HCT116 (cell line): ENCODE measurements around the gene NSMCE1. TPM values are rescaled to one million over a fixed set of nuclear protein-coding genes. Genes with fewer than 3 reads are reported as not detected.

Source experiments
- ATAC-seq: fragments of 200-7000 bp; cut with Tn5 transposase; 2 replicates; pipeline ENCODE4 v1.9.1; 2020; ENCODE audit warnings: mild to moderate bottlenecking, moderate library complexity
- BruUV-seq: library from RNA; stranded (reverse); fragments of 400-500 nt; replicated peaks from 2 replicates; lab custom pipeline; 2021; lab: Mats Ljungman, UMichigan
- CTCF ChIA-PET: fragments of 300-600 bp; sonication (Branson Sonifier 250); formaldehyde crosslinking; loops from one replicate; lab custom pipeline; 2021; ENCODE audit warnings: antibody characterized with exemption; lab: Charles Lee
- POLR2A ChIA-PET: fragments of 300-600, 350-600 bp; sonication (Branson Sonifier 250); formaldehyde crosslinking; loops from one replicate; lab custom pipeline; 2021; ENCODE audit warnings: antibody characterized with exemption; lab: Charles Lee
- RAD21 ChIA-PET, 2 experiments: fragments of 300-600 bp; sonication (Branson Sonifier 250); formaldehyde crosslinking; loops; one replicate each; lab custom pipeline; 2023; ENCODE audit warnings: low total read pairs in 2 of 2; ENCODE audit not compliant: uncharacterized antibody in 2 of 2, unreplicated experiment in 2 of 2, low non-redundant PET in 1 of 2; lab: Charles Lee
- DNase-seq: peaks from one replicate; pipeline ENCODE4 v3.0.0-alpha.2; 2010; ENCODE audit warnings: low read depth, low spot score
- H2AFZ ChIP-seq: fragments of 200-600 bp; shearing (Covaris generic), sonication (generic); 2 replicates; pipeline ENCODE4 v1.6.1; 2017; ENCODE audit warnings: low read depth, mixed run types, mixed read lengths, antibody characterized with exemption, low read length; ENCODE audit not compliant: poor library complexity, severe bottlenecking
- H3K27ac ChIP-seq: 2 replicates; pipeline ENCODE4 v1.5.1; 2012; ENCODE audit warnings: low read depth, low read length
- H3K27me3 ChIP-seq: fragments of 200-600 bp; sonication (generic); 2 replicates; pipeline ENCODE4 v1.6.1; 2016; ENCODE audit warnings: mixed run types, low read length, mixed read lengths; ENCODE audit not compliant: insufficient read depth
- H3K36me3 ChIP-seq, 2 experiments: fragments of 200-500 bp in 1 of 2; fragments of 200-600 bp in 1 of 2; sonication (Bioruptor generic) in 1 of 2; sonication (generic) in 1 of 2; 2 replicates each; pipeline versions ENCODE4 v1.5.1 to v1.6.1; 2014 to 2016; ENCODE audit warnings: low read length in 2 of 2, inconsistent platforms in 1 of 2, mixed read lengths in 1 of 2, mixed run types in 1 of 2; ENCODE audit not compliant: insufficient read depth in 2 of 2, control insufficient read depth in 1 of 2
- H3K4me1 ChIP-seq, 2 experiments: fragments of 200-600 bp in 1 of 2; sonication (generic) in 1 of 2; 2 replicates each; pipeline versions ENCODE4 v1.5.1 to v1.6.1; 2012 to 2017; ENCODE audit warnings: low read length in 2 of 2, inconsistent platforms in 1 of 2, mild to moderate bottlenecking in 1 of 2, mixed read lengths in 1 of 2, mixed run types in 1 of 2, moderate library complexity in 1 of 2; ENCODE audit not compliant: insufficient read depth in 2 of 2, control insufficient read depth in 1 of 2
- H3K4me2 ChIP-seq: fragments of 200-600 bp; sonication (generic); 2 replicates; pipeline ENCODE4 v1.6.1; 2017; ENCODE audit warnings: mixed run types, low read length, mixed read lengths
- H3K4me3 ChIP-seq, 2 experiments: fragments of 200-600 bp in 1 of 2; sonication (generic) in 1 of 2; replicated peaks in 1 of 2; 2 replicates each; pipeline ENCODE4 v1.5.1; 2011 to 2016; ENCODE audit warnings: low read length in 2 of 2, control low read depth in 1 of 2, low read depth in 1 of 2, mild to moderate bottlenecking in 1 of 2, mixed read lengths in 1 of 2, mixed run types in 1 of 2
- H3K79me2 ChIP-seq: fragments of 200-600 bp; sonication (generic); 2 replicates; pipeline ENCODE4 v1.6.1; 2017; ENCODE audit warnings: mild to moderate bottlenecking, mixed run types, low read length, moderate library complexity, mixed read lengths; ENCODE audit not compliant: insufficient read depth
- H3K9ac ChIP-seq: fragments of 200-600 bp; sonication (generic); 2 replicates; pipeline ENCODE4 v1.6.1; 2016; ENCODE audit warnings: low read length, mixed read lengths
- H3K9me2 ChIP-seq: fragments of 200-600 bp; sonication (generic), shearing (Covaris generic); 2 replicates; pipeline ENCODE4 v1.6.1; 2017; ENCODE audit warnings: mixed run types, mild to moderate bottlenecking, moderate library complexity; ENCODE audit not compliant: insufficient read depth
- H3K9me3 ChIP-seq, 2 experiments: fragments of 200-500 bp in 1 of 2; fragments of 200-600 bp in 1 of 2; sonication (Bioruptor generic) in 1 of 2; sonication (generic) in 1 of 2; 2 replicates each; pipeline ENCODE4 v1.6.1; 2014 to 2017; ENCODE audit warnings: low read length in 2 of 2, mixed read lengths in 2 of 2, inconsistent platforms in 1 of 2, low read depth in 1 of 2, mild to moderate bottlenecking in 1 of 2, mixed run types in 1 of 2, moderate library complexity in 1 of 2; ENCODE audit not compliant: control insufficient read depth in 1 of 2, insufficient read depth in 1 of 2
- H4K20me1 ChIP-seq: fragments of 200-600 bp; sonication (generic), shearing (Covaris generic); 2 replicates; pipeline ENCODE4 v1.6.1; 2017; ENCODE audit warnings: mixed run types, mild to moderate bottlenecking, moderate library complexity; ENCODE audit not compliant: insufficient read depth
- EGR1 ChIP-seq: IDR thresholded peaks from 2 replicates; pipeline ENCODE4 v1.6.1; 2012; ENCODE audit warnings: low read depth
- ELF1 ChIP-seq: IDR thresholded peaks from 2 replicates; pipeline ENCODE4 v1.6.1; 2012; ENCODE audit warnings: low read depth, borderline replicate concordance
- EZH2 ChIP-seq: fragments of 200-600 bp; sonication (generic); IDR thresholded peaks from 2 replicates; pipeline ENCODE4 v1.6.1; 2017; ENCODE audit warnings: antibody characterized with exemption, mixed run types
- EZH2phosphoT487 ChIP-seq: fragments of 200-600 bp; IDR thresholded peaks from 2 replicates; pipeline ENCODE4 v1.6.1; 2018; ENCODE audit warnings: antibody characterized with exemption, borderline replicate concordance
- JUND ChIP-seq: IDR thresholded peaks from 2 replicates; pipeline ENCODE4 v1.6.1; 2012
- POLR2AphosphoS5 ChIP-seq: IDR thresholded peaks from 2 replicates; pipeline ENCODE4 v1.6.1; 2011; ENCODE audit warnings: mild to moderate bottlenecking, low read depth, low read length, moderate library complexity
- RAD21 ChIP-seq: IDR thresholded peaks from 2 replicates; pipeline ENCODE4 v1.6.1; 2012; ENCODE audit warnings: low read depth, mild to moderate bottlenecking
- SRF ChIP-seq: IDR thresholded peaks from 2 replicates; pipeline ENCODE4 v1.6.1; 2012; ENCODE audit warnings: low read depth
- TCF7L2 ChIP-seq: IDR thresholded peaks from 2 replicates; pipeline ENCODE4 v1.7.0; 2011; ENCODE audit warnings: borderline replicate concordance, inconsistent platforms; ENCODE audit not compliant: insufficient read depth, insufficient read length; ENCODE audit errors: extremely low read depth
- YY1 ChIP-seq: IDR thresholded peaks from 2 replicates; pipeline ENCODE4 v1.6.1; 2011; ENCODE audit warnings: low read length, low read depth, moderate library complexity, mild to moderate bottlenecking; ENCODE audit not compliant: insufficient replicate concordance; ENCODE audit errors: extremely low read depth
- intact Hi-C: fragments of 100-400 bp; cut with micrococcal nuclease; formaldehyde crosslinking; loops from 2 replicates; pipeline ENCODE4 v1.10.0; 2022
- total RNA-seq: library from RNA; stranded (reverse); gene quantifications from one replicate; pipeline ENCODE4 v1.2.1, GENCODE V29; 2021; ENCODE audit not compliant: unreplicated experiment
- TF ChIP-seq, protein P1 (sequence below): IDR thresholded peaks from 2 replicates; pipeline ENCODE4 v1.6.1; 2012; ENCODE audit warnings: low read depth
- TF ChIP-seq, protein P2 (sequence below): IDR thresholded peaks from 2 replicates; pipeline ENCODE4 v1.6.1; 2012
- TF ChIP-seq, protein P3 (sequence below), 3 experiments: fragments of 200-600 bp in 1 of 3; sonication (generic) in 1 of 3; IDR thresholded peaks in 2 of 3; conservative IDR thresholded peaks in 1 of 3; 2 replicates each; pipeline ENCODE4 v1.5.1; 2012 to 2017; ENCODE audit warnings: low read depth in 2 of 3, low read length in 2 of 3, antibody characterized with exemption in 1 of 3, borderline replicate concordance in 1 of 3, control low read depth in 1 of 3, mild to moderate bottlenecking in 1 of 3, mixed read lengths in 1 of 3, mixed run types in 1 of 3, moderate library complexity in 1 of 3; ENCODE audit not compliant: insufficient read depth in 1 of 3
- TF ChIP-seq, protein P4 (sequence below): IDR thresholded peaks from 2 replicates; pipeline ENCODE4 v1.6.1; 2012
- TF ChIP-seq, protein P5 (sequence below): IDR thresholded peaks from 2 replicates; pipeline ENCODE4 v1.6.1; 2011; ENCODE audit warnings: mild to moderate bottlenecking, low read length, moderate library complexity; ENCODE audit not compliant: insufficient replicate concordance; ENCODE audit errors: extremely low read depth

The NSMCE1 gene
- total RNA-seq, 1 experiment from 2014 or later, result 85.6 TPM

GRCh38 chr16:27310576-27311447 lies 42.2 kb upstream of the NSMCE1 start:
- H3K36me3 ChIP-seq, result no peaks in the 10 kb centered on the region
- no peak overlapping the region for H3K4me2 ChIP-seq
- ChIA-PET CTCF (no interaction called here), RAD21 (no interaction called here), POLR2A (no interaction called here)
- peaks cover 18% of the 10 kb centered on the region for H3K79me2 ChIP-seq
- intact Hi-C loops, result loop anchor here (5.0 kb wide), 1 partner anchor 34 kb away; no protein-coding TSS in a partner anchor
- H3K4me1 ChIP-seq, result peaks cover 13 to 35% of the 10 kb centered on the region in 2 experiments
- BruUV-seq, result no TSS peak
- no peak for ATAC-seq
- no peak overlapping the region for H3K4me3 ChIP-seq
- H3K9me3 ChIP-seq, result peaks cover 0 to 6% of the 10 kb centered on the region in 2 experiments; a peak in 1 of 4 replicates
- H3K27ac ChIP-seq, result no peak overlapping the region
- TF ChIP-seq, protein P1, sequence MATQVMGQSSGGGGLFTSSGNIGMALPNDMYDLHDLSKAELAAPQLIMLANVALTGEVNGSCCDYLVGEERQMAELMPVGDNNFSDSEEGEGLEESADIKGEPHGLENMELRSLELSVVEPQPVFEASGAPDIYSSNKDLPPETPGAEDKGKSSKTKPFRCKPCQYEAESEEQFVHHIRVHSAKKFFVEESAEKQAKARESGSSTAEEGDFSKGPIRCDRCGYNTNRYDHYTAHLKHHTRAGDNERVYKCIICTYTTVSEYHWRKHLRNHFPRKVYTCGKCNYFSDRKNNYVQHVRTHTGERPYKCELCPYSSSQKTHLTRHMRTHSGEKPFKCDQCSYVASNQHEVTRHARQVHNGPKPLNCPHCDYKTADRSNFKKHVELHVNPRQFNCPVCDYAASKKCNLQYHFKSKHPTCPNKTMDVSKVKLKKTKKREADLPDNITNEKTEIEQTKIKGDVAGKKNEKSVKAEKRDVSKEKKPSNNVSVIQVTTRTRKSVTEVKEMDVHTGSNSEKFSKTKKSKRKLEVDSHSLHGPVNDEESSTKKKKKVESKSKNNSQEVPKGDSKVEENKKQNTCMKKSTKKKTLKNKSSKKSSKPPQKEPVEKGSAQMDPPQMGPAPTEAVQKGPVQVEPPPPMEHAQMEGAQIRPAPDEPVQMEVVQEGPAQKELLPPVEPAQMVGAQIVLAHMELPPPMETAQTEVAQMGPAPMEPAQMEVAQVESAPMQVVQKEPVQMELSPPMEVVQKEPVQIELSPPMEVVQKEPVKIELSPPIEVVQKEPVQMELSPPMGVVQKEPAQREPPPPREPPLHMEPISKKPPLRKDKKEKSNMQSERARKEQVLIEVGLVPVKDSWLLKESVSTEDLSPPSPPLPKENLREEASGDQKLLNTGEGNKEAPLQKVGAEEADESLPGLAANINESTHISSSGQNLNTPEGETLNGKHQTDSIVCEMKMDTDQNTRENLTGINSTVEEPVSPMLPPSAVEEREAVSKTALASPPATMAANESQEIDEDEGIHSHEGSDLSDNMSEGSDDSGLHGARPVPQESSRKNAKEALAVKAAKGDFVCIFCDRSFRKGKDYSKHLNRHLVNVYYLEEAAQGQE, result no peak
- no peak for TF ChIP-seq EZH2phosphoT487
- TF ChIP-seq, protein P2, sequence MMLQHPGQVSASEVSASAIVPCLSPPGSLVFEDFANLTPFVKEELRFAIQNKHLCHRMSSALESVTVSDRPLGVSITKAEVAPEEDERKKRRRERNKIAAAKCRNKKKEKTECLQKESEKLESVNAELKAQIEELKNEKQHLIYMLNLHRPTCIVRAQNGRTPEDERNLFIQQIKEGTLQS, result no peak
- no peak for TF ChIP-seq EZH2
- TF ChIP-seq, protein P3, sequence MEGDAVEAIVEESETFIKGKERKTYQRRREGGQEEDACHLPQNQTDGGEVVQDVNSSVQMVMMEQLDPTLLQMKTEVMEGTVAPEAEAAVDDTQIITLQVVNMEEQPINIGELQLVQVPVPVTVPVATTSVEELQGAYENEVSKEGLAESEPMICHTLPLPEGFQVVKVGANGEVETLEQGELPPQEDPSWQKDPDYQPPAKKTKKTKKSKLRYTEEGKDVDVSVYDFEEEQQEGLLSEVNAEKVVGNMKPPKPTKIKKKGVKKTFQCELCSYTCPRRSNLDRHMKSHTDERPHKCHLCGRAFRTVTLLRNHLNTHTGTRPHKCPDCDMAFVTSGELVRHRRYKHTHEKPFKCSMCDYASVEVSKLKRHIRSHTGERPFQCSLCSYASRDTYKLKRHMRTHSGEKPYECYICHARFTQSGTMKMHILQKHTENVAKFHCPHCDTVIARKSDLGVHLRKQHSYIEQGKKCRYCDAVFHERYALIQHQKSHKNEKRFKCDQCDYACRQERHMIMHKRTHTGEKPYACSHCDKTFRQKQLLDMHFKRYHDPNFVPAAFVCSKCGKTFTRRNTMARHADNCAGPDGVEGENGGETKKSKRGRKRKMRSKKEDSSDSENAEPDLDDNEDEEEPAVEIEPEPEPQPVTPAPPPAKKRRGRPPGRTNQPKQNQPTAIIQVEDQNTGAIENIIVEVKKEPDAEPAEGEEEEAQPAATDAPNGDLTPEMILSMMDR (IDR thresholded peaks at IDR 0.05 in 2 of 3, conservative IDR thresholded peaks at IDR 0.05 in 1 of 3; ENCODE audit: borderline replicate concordance in 1 of 3, insufficient read depth in 1 of 3, low read depth in 2 of 3, low read length in 2 of 3), result no peak
- TF ChIP-seq TCF7L2, result no peak
- no peak for TF ChIP-seq POLR2AphosphoS5
- TF ChIP-seq ELF1, result no peak
- no peak for TF ChIP-seq YY1
- TF ChIP-seq, protein P4, sequence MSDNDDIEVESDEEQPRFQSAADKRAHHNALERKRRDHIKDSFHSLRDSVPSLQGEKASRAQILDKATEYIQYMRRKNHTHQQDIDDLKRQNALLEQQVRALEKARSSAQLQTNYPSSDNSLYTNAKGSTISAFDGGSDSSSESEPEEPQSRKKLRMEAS, result no peak
- TF ChIP-seq, protein P5, sequence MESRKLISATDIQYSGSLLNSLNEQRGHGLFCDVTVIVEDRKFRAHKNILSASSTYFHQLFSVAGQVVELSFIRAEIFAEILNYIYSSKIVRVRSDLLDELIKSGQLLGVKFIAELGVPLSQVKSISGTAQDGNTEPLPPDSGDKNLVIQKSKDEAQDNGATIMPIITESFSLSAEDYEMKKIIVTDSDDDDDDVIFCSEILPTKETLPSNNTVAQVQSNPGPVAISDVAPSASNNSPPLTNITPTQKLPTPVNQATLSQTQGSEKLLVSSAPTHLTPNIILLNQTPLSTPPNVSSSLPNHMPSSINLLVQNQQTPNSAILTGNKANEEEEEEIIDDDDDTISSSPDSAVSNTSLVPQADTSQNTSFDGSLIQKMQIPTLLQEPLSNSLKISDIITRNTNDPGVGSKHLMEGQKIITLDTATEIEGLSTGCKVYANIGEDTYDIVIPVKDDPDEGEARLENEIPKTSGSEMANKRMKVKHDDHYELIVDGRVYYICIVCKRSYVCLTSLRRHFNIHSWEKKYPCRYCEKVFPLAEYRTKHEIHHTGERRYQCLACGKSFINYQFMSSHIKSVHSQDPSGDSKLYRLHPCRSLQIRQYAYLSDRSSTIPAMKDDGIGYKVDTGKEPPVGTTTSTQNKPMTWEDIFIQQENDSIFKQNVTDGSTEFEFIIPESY, result no peak
- no peak for TF ChIP-seq SRF
- TF ChIP-seq JUND, result no peak
- no peak for TF ChIP-seq EGR1
- TF ChIP-seq RAD21, result no peak
- no peak overlapping the region for H2AFZ ChIP-seq
- no peaks in the 10 kb centered on the region for H4K20me1 ChIP-seq
- no peaks in the 10 kb centered on the region for H3K27me3 ChIP-seq
- no peak overlapping the region for H3K9ac ChIP-seq
- H3K9me2 ChIP-seq, result no peaks in the 10 kb centered on the region
- DNase-seq, result no peak
